ENCODE data around the gene GRM4. TPM values are rescaled to one million over a fixed set of nuclear protein-coding genes. Genes with fewer than 3 reads are reported as not detected.

The GRM4 gene
- total RNA-seq (under 1 TPM in 1 of 9 donors, not detected in 8; 0.20 TPM), polyA plus RNA-seq (not detected)
- long read RNA-seq, donor 1: 0 reads
- long read RNA-seq, donor 2: 0 reads
- long read RNA-seq, donor 3: 0 reads

GRCh38 chr6:34146021-34146782 lies at the start of gene GRM4:
Gene GRM4 (minus strand): TSS chr6:34146087. CDS start chr6:34133496, 12,591 bp downstream.
- peak in 2 of 5 donors; percentile 9 to 37 for DNase-seq
- intact Hi-C loops (cut with DNase I): loop anchor here in 1 of 10 donors (2.0 kb wide), 1 partner anchor 375 kb away; no protein-coding TSS in a partner anchor
- Histone ChIP-seq H3K9me3 (no peaks in the 10 kb centered on the region), H3K36me3 (no peaks in the 10 kb centered on the region), H3K27me3 (peaks cover 34 to 84% (median 55%) of the 10 kb centered on the region in 9 donors), H3K27ac (no peak within 1 kb of the TSS), H3K4me3 (peak within 1 kb of the TSS; percentile 16 to 52 (median 40)), H3K4me1 (peaks cover 2 to 37% (median 16%) of the 10 kb centered on the region in 12 donors)
- 25 to 34% (median 28%) methylated on average over 10 to 20 of the region's 20 CpGs for WGBS, 4 donors
- ATAC-seq: no peak
- no peak for TF ChIP-seq POLR2A (IDR thresholded peaks at IDR 0.05)
- TF ChIP-seq CTCF (IDR thresholded peaks at IDR 0.05): no peak

- no peak overlapping the region for H3K27ac ChIP-seq
- peaks cover 0 to 15% (median 5%) of the 10 kb centered on the region in 12 donors for H3K4me1 ChIP-seq
- H3K27me3 ChIP-seq: no peaks in the 10 kb centered on the region
- 78 to 89% (median 82%) methylated on average over 2 to 3 of the region's 3 CpGs for WGBS, 4 donors
- no peaks in the 10 kb centered on the region for H3K36me3 ChIP-seq
- H3K9me3 ChIP-seq: no peaks in the 10 kb centered on the region
- no peak for TF ChIP-seq CTCF (IDR thresholded peaks at IDR 0.05)
- TF ChIP-seq POLR2A (IDR thresholded peaks at IDR 0.05): no peak
- ATAC-seq: no peak
- H3K4me3 ChIP-seq: no peak overlapping the region
- intact Hi-C loops (cut with DNase I): loop anchor here in 9 of 10 donors (2.0 to 10.0 kb wide), 8 partner anchors 38 to 413 kb away; partner anchors contain the start of genes SMIM29 (in 4 of the 9) and HMGA1 (in 1 of the 9)
- no peak for DNase-seq
These were observed 48.9 kb upstream of the GRM4 start for GRCh38 chr6:34194772-34195171.

- WGBS, 4 donors: 85 to 88% (median 87%) methylated on average over 13 to 14 of the region's 14 CpGs
- H3K36me3 ChIP-seq: no peaks in the 10 kb centered on the region
- ATAC-seq (no peak), DNase-seq (no peak)
- intact Hi-C loops (cut with DNase I): loop anchor here in 4 of 10 donors (10.0 kb wide), 1 partner anchor 414 kb away; no protein-coding TSS in a partner anchor
- TF ChIP-seq POLR2A (IDR thresholded peaks at IDR 0.05): no peak
- no peak for TF ChIP-seq CTCF (IDR thresholded peaks at IDR 0.05)
- peaks cover 0 to 4% (median 0%) of the 10 kb centered on the region in 12 donors for H3K4me1 ChIP-seq
- H3K4me3 ChIP-seq: no peak overlapping the region
- no peak overlapping the region for H3K27ac ChIP-seq
- H3K9me3 ChIP-seq: no peaks in the 10 kb centered on the region
- no peaks in the 10 kb centered on the region for H3K27me3 ChIP-seq
These were observed 44.7 kb upstream of the GRM4 start for GRCh38 chr6:34190504-34191122.

All from heart left ventricle (tissue), 16 donors.